Globus pallidus (tissue), 1 donor: Measurements from ENCODE around the gene CLDN24.

Source experiments
- DNase-seq: peaks from one replicate; pipeline ENCODE4 v3.0.0-alpha.2; 2015; ENCODE audit warnings: low spot score

The CLDN24 gene

DNA sequence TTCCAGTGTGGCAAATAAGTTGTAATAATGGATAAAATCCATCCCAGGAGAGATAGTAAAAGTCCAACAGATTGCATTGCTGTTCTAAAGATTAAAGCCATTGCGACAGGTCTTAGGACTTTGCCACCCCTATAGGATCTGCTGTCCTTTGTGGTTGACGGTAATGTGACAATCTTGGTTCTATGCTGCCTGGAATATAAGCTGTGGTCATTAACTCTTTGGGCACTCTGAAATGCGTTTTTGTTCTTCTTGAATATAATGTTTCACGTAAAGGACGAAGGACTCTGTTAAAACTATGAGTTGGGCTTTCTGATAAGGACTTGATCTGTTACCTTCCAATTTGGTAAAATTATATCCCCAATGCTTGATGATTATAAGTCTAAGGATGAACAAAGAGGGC is at the start of gene CLDN24:
CLDN24 (minus strand) TSS at position 101 of the 400 bp plus-strand sequence; CDS start at position 101, 0 bp downstream.
- DNase-seq, result no peak

DNA sequence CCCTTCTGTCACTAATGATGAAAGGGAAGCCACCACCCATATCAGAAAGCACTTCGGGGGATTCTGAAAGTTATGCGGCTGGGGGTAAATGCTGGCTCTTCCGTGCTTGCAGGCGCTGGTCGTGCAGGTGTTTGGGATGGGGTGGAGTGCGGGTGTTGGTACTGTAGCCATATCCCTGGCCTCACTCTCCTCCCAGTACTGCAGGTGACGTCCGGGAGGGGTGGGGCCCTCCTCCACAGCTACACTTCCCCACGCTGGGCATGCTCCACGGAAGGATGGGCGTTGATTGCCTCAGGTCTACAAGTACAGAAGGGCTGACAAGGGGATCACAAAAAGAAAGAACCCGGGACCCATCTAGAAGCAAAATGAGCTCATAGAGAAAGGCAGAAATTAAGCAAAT is 48.6 kb upstream of the CLDN24 start:
- no peak for DNase-seq

DNA sequence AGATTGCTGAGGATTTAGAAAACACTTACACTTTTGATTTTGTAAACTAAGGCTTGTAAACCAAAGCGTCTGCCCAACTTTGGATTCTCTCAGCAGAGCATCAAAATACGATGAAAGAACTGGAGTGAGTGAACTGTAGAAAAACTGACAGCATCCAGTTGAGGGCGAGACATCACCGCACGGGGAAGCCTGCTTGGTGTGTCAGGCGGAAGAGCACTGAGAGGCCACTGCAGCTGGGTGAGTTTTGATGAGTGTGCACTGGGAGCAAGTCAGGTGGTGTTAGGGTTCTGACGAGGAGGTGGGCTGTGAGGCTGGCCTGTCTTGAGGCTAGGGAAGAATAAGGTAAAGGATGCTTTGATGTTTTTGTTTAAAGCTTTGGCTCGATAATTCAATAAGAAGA is 46.8 kb upstream of the CLDN24 start:
- no peak for DNase-seq

GRCh38 chr4:183366206-183366835 is 44.1 kb upstream of the CLDN24 start:
- DNase-seq, result no peak

DNA sequence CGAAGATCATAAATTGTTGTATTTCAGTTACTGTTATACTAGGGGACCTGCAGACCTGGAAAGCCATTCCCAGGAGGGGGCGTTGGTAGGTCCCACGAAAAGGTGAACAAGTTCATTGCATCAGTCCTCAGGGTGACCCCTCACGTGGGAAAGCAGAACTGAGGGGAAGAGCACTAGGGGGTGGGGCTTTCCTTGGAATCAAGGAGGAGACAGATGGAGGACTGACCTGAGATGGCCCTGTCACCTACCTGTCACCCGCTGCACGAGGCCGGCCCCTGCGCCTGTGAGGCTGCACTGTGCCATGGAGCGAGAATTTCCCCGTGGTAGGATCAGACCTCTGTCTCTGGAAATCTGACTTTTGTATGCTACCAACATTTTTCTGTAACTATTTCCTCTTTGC is 41.8 kb upstream of the CLDN24 start:
- DNase-seq, result no peak

- DNase-seq, result no peak
Measured at GRCh38 chr4:183362916-183363542, 40.8 kb upstream of the CLDN24 start.

DNA sequence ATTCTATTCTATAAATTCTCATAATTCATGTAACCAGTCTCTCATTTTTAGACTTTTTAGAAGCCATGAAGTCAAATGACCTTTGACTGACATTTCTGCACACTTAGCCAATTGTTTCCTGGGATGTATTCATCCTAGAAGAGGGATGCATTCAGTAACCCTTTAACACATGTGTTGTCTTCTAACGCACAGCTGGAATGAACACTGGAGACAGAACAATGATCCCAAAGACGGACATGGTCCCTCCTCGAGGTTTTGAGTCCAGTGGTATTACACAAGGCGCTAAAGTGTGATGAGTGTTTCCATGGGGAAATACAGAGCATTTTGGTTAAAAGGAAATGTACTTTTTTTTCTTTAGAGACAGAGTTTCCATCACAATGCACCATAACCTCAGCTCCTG is 39.8 kb upstream of the CLDN24 start:
- no peak for DNase-seq

GRCh38 chr4:183360161-183360919 is 38.1 kb upstream of the CLDN24 start:
- DNase-seq, result no peak

- DNase-seq, result no peak
Measured at GRCh38 chr4:183358215-183358755, 36.1 kb upstream of the CLDN24 start.

DNA sequence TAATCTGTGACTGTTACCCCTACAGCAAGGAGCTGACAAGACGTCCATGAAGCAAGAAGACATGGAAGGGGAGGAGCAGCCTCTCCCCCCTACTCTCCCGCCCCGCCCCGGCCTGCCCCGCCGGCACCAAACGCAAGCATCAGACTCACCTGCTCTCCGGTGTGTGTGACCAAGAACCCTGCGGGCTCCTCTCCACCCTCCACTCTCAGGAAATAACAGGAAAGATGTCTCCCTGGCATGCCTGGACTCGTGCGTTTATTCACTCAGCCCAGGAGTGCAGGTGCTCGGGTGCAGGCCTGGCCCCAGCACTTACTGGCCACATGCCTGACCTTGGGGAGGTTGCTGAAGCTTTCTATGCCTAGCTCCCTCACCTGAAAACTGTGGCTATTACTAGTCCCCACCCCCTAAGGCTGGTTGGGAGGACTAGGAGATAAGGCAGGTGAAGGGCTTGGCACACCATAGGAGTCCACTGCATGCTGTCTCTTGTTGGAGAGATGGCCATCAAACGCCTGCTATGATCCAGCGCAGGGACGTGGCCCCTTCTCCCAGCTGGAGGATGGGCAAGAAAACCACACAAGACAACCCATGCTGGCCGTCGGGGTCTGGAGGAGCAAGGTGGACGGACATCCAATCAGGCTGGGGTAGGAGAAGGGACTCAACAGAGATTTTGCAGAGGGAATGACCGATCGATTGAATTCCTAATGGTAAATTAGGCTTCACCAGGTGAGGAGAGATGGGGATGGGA is 34.9 kb upstream of the CLDN24 start:
- DNase-seq, result no peak

DNA sequence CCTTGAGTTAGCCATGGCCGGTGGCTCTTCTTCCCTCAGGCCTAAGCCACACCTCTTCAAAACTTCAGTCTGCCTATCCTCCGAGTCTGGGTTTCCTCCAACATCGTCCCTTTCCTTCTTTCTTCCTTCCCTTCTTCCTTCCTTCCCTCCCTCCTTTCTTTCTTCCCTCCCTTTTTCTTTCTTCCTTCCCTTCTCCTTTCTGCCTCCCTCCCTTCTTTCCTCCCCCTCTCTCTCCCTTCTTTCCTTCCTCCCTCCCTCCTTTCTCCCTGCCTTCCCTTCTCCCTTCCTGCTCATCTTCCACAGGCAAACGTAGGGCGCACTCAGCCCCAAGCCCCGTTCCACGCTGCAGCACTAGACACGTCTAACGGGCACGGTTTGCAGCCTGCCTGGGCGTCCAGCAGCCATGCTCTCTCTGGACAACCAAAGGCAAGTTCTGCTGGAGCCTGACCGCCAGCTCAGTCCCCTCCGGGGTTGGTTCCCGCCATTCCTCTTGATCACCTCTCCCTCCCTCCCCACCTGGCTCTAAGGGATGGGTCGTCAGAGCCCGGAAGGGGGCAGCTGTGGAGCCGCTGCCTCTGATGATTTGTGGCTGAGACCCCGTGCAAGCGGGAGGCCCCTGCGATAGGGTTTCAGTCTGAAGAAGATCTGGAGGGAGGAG is 34.1 kb upstream of the CLDN24 start:
- DNase-seq, result no peak

- DNase-seq, result no peak
Measured at GRCh38 chr4:183355405-183355804, 33.2 kb upstream of the CLDN24 start.

DNA sequence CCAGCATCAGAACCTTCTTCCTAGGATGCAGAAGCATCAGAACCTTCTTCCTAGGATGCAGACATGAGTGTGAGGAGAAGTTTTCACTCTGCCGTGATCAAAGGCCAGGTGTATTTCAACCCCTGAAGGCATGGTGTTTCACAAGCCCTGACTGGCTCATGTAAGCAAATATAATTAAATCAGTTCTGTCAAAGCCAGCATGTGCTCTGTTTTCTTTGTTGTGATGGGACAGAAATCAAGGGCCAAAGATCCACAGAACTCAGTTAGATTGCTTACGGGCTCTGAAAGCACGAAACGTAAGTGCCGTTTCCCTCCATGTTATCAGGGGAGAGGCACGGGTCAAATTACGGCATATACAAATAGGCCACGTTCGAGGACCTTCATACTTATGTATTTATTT is 32.0 kb upstream of the CLDN24 start:
- no peak for DNase-seq

DNA sequence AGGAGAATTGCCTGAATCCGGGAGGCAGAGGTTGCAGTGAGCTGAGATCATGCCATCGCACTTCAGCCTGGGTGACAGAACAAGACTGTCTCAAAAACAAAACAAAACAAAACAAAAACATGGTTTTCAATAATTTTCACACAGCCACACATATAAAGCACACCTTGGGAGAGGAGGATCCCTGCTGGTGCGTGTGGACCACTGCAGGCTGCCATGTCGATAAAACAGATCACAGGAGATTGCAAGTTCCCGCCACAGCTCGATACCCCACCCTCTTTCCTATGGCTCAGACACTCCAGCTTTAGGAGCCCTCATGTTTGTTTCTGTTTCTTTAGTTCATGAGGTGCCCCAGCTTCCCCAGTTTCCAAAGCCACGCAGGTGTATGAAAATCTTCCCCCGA is 31.3 kb upstream of the CLDN24 start:
- DNase-seq, result no peak

- no peak for DNase-seq
Measured at GRCh38 chr4:183352546-183352945, 30.3 kb upstream of the CLDN24 start.

- no peak for DNase-seq
Measured at GRCh38 chr4:183350317-183351071, 28.3 kb upstream of the CLDN24 start.

DNA sequence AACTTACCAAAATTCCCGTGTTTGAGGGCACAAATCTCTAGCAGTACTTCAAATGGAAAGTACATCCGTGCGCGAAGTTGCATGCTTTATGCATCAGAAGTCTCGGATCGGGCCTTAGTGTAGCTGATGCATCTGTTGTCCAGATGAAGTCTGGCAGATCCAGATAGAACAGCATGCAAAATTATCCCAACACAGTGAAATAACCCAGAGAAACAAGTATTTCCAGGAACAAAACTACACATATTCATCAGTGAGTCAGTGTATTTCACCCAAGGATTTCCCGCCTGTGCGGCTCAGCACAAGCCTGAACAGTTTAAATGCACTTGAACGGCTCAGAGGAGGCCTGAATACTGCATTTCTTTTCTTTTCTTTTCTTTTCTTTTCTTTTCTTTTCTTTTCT is 27.4 kb upstream of the CLDN24 start:
- no peak for DNase-seq

DNA sequence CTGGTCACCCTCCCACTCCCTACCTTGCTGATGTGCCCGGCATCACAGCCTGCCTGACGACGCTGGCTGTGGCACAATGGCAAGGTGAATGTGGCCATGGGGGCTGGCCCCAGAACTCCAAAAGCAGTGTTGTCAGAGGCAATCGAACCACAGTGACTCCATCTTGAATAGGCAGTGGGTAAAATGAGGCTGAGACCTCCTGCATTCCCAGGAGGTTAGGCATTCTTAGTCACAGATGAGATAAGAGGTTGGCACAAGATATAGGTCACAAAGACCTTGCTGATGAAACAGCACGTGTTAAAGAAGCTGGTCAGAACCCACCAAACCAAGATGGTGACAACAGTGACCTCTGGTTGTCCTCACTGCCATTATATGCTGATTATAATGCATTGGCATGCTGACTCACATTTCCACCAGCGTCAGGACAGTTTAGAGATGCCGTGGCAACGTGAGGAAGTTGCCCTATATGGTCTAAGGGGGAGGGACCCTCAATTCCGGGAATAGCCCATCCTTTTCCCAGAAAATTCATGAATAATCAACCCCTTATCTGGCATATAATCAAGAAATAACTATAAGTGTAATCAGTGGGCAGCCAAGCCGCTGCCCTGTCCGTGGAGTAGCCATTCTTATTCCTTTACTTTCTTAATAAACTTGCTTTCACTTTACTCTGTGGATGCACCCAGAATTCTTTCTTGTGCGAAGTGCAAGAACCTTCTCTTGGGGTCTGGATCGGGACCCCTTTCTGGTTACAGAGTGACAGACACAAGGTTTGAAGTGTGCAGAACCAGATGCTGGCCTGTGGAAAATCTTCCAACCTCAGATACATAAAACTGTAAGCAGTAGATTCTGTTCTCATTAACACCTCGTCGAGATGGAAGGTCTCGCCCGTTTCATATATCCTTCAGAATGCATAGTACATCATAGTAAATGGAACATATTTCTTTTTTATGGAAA is 26.8 kb upstream of the CLDN24 start:
- DNase-seq, result no peak

GRCh38 chr4:183348136-183348535 is 25.9 kb upstream of the CLDN24 start:
- DNase-seq, result no peak

DNA sequence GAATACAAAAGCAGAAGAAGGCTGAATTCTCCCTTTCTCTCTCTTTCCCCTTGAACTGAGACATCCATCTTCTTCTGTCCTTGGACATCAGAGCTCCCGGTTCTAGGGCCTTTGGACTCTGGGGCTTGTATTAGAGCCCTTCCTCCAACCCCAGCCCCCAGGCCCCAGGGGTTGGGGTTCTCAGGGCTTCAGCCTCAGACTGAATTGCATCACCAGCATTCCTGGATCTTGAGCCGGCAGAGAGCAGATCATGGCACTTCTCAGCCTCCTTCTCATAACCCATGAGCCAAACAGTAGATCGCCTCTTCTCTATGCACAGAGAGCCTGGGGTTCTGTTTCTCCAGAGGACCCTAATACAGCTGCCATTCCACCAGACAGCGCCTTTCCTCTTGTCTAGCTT is 25.3 kb upstream of the CLDN24 start:
- no peak for DNase-seq
